HCT116 (cell line): ENCODE results near the gene APBA1. TPM values are rescaled to one million over a fixed set of nuclear protein-coding genes. Genes with fewer than 3 reads are reported as not detected.

Experiments
- ATAC-seq: fragments of 200-7000 bp; cut with Tn5 transposase; 2 replicates; pipeline ENCODE4 v1.9.1; 2020; ENCODE audit warnings: mild to moderate bottlenecking, moderate library complexity
- BruUV-seq: library from RNA; stranded (reverse); fragments of 400-500 nt; replicated peaks from 2 replicates; lab custom pipeline; 2021; lab: Mats Ljungman, UMichigan
- CTCF ChIA-PET: fragments of 300-600 bp; sonication (Branson Sonifier 250); formaldehyde crosslinking; loops from one replicate; lab custom pipeline; 2021; ENCODE audit warnings: antibody characterized with exemption; lab: Charles Lee
- POLR2A ChIA-PET: fragments of 300-600, 350-600 bp; sonication (Branson Sonifier 250); formaldehyde crosslinking; loops from one replicate; lab custom pipeline; 2021; ENCODE audit warnings: antibody characterized with exemption; lab: Charles Lee
- RAD21 ChIA-PET, 2 experiments: fragments of 300-600 bp; sonication (Branson Sonifier 250); formaldehyde crosslinking; loops; one replicate each; lab custom pipeline; 2023; ENCODE audit warnings: low total read pairs in 2 of 2; ENCODE audit not compliant: uncharacterized antibody in 2 of 2, unreplicated experiment in 2 of 2, low non-redundant PET in 1 of 2; lab: Charles Lee
- DNase-seq: peaks from one replicate; pipeline ENCODE4 v3.0.0-alpha.2; 2010; ENCODE audit warnings: low read depth, low spot score
- H2AFZ ChIP-seq: fragments of 200-600 bp; shearing (Covaris generic), sonication (generic); 2 replicates; pipeline ENCODE4 v1.6.1; 2017; ENCODE audit warnings: low read depth, mixed run types, mixed read lengths, antibody characterized with exemption, low read length; ENCODE audit not compliant: poor library complexity, severe bottlenecking
- H3K27ac ChIP-seq: 2 replicates; pipeline ENCODE4 v1.5.1; 2012; ENCODE audit warnings: low read depth, low read length
- H3K27me3 ChIP-seq: fragments of 200-600 bp; sonication (generic); 2 replicates; pipeline ENCODE4 v1.6.1; 2016; ENCODE audit warnings: mixed run types, low read length, mixed read lengths; ENCODE audit not compliant: insufficient read depth
- H3K36me3 ChIP-seq, 2 experiments: fragments of 200-500 bp in 1 of 2; fragments of 200-600 bp in 1 of 2; sonication (Bioruptor generic) in 1 of 2; sonication (generic) in 1 of 2; 2 replicates each; pipeline versions ENCODE4 v1.5.1 to v1.6.1; 2014 to 2016; ENCODE audit warnings: low read length in 2 of 2, inconsistent platforms in 1 of 2, mixed read lengths in 1 of 2, mixed run types in 1 of 2; ENCODE audit not compliant: insufficient read depth in 2 of 2, control insufficient read depth in 1 of 2
- H3K4me1 ChIP-seq, 2 experiments: fragments of 200-600 bp in 1 of 2; sonication (generic) in 1 of 2; 2 replicates each; pipeline versions ENCODE4 v1.5.1 to v1.6.1; 2012 to 2017; ENCODE audit warnings: low read length in 2 of 2, inconsistent platforms in 1 of 2, mild to moderate bottlenecking in 1 of 2, mixed read lengths in 1 of 2, mixed run types in 1 of 2, moderate library complexity in 1 of 2; ENCODE audit not compliant: insufficient read depth in 2 of 2, control insufficient read depth in 1 of 2
- H3K4me2 ChIP-seq: fragments of 200-600 bp; sonication (generic); 2 replicates; pipeline ENCODE4 v1.6.1; 2017; ENCODE audit warnings: mixed run types, low read length, mixed read lengths
- H3K4me3 ChIP-seq, 2 experiments: fragments of 200-600 bp in 1 of 2; sonication (generic) in 1 of 2; replicated peaks in 1 of 2; 2 replicates each; pipeline ENCODE4 v1.5.1; 2011 to 2016; ENCODE audit warnings: low read length in 2 of 2, control low read depth in 1 of 2, low read depth in 1 of 2, mild to moderate bottlenecking in 1 of 2, mixed read lengths in 1 of 2, mixed run types in 1 of 2
- H3K79me2 ChIP-seq: fragments of 200-600 bp; sonication (generic); 2 replicates; pipeline ENCODE4 v1.6.1; 2017; ENCODE audit warnings: mild to moderate bottlenecking, mixed run types, low read length, moderate library complexity, mixed read lengths; ENCODE audit not compliant: insufficient read depth
- H3K9ac ChIP-seq: fragments of 200-600 bp; sonication (generic); 2 replicates; pipeline ENCODE4 v1.6.1; 2016; ENCODE audit warnings: low read length, mixed read lengths
- H3K9me2 ChIP-seq: fragments of 200-600 bp; sonication (generic), shearing (Covaris generic); 2 replicates; pipeline ENCODE4 v1.6.1; 2017; ENCODE audit warnings: mixed run types, mild to moderate bottlenecking, moderate library complexity; ENCODE audit not compliant: insufficient read depth
- H3K9me3 ChIP-seq, 2 experiments: fragments of 200-500 bp in 1 of 2; fragments of 200-600 bp in 1 of 2; sonication (Bioruptor generic) in 1 of 2; sonication (generic) in 1 of 2; 2 replicates each; pipeline ENCODE4 v1.6.1; 2014 to 2017; ENCODE audit warnings: low read length in 2 of 2, mixed read lengths in 2 of 2, inconsistent platforms in 1 of 2, low read depth in 1 of 2, mild to moderate bottlenecking in 1 of 2, mixed run types in 1 of 2, moderate library complexity in 1 of 2; ENCODE audit not compliant: control insufficient read depth in 1 of 2, insufficient read depth in 1 of 2
- H4K20me1 ChIP-seq: fragments of 200-600 bp; sonication (generic), shearing (Covaris generic); 2 replicates; pipeline ENCODE4 v1.6.1; 2017; ENCODE audit warnings: mixed run types, mild to moderate bottlenecking, moderate library complexity; ENCODE audit not compliant: insufficient read depth
- CBX3 ChIP-seq: IDR thresholded peaks from 2 replicates; pipeline ENCODE4 v1.6.1; 2012; ENCODE audit warnings: low read depth
- MAX ChIP-seq: IDR thresholded peaks from 2 replicates; pipeline ENCODE4 v1.6.1; 2012
- POLR2A ChIP-seq: IDR thresholded peaks from 2 replicates; pipeline ENCODE4 v1.7.0; 2011; ENCODE audit warnings: borderline replicate concordance; ENCODE audit not compliant: insufficient read depth, insufficient read length; ENCODE audit errors: extremely low read depth
- POLR2AphosphoS5 ChIP-seq: IDR thresholded peaks from 2 replicates; pipeline ENCODE4 v1.6.1; 2011; ENCODE audit warnings: mild to moderate bottlenecking, low read depth, low read length, moderate library complexity
- SIN3A ChIP-seq: IDR thresholded peaks from 2 replicates; pipeline ENCODE4 v1.6.1; 2012; ENCODE audit warnings: low read depth
- TCF7L2 ChIP-seq: IDR thresholded peaks from 2 replicates; pipeline ENCODE4 v1.7.0; 2011; ENCODE audit warnings: borderline replicate concordance, inconsistent platforms; ENCODE audit not compliant: insufficient read depth, insufficient read length; ENCODE audit errors: extremely low read depth
- intact Hi-C: fragments of 100-400 bp; cut with micrococcal nuclease; formaldehyde crosslinking; loops from 2 replicates; pipeline ENCODE4 v1.10.0; 2022
- total RNA-seq: library from RNA; stranded (reverse); gene quantifications from one replicate; pipeline ENCODE4 v1.2.1, GENCODE V29; 2021; ENCODE audit not compliant: unreplicated experiment

Gene APBA1
- total RNA-seq, 1 experiment from 2014 or later, result 0.20 TPM

- no peaks in the 10 kb centered on the region for H3K36me3 ChIP-seq
- no peaks in the 10 kb centered on the region for H3K9me2 ChIP-seq
- intact Hi-C loops, result no loop called here
- H3K4me3 ChIP-seq, result no peak overlapping the region
- H4K20me1 ChIP-seq, result no peaks in the 10 kb centered on the region
- H3K4me1 ChIP-seq, result peaks cover 6 to 14% of the 10 kb centered on the region in 2 experiments; a peak in 2 of 4 replicates
- CTCF ChIA-PET, result no interaction called here
- H3K27ac ChIP-seq, result no peak overlapping the region
- no peak for TF ChIP-seq TCF7L2
- no peak for TF ChIP-seq CBX3
- no peak for TF ChIP-seq SIN3A
- TF ChIP-seq POLR2AphosphoS5, result no peak
- TF ChIP-seq POLR2A, result no peak
- no peak for TF ChIP-seq MAX
- TF ChIP-seq, all 23 proteins: peak for 0
- Histone ChIP-seq H3K9ac (no peak overlapping the region), H2AFZ (no peak overlapping the region), H3K27me3 (no peaks in the 10 kb centered on the region), H3K79me2 (no peaks in the 10 kb centered on the region), H3K9me3 (no peaks in the 10 kb centered on the region), H3K4me2 (no peak overlapping the region)
- no TSS peak for BruUV-seq
- DNase-seq (no peak), ATAC-seq (no peak)
- POLR2A ChIA-PET, result no interaction called here
- RAD21 ChIA-PET, result no interaction called here
Observed at GRCh38 chr9:69377981-69378380, 294.2 kb downstream of the APBA1 start.

Other genes starting within 250 kb of the APBA1 start
- gene PTAR1, start 87.6 kb upstream of the APBA1 start, total RNA-seq, result 32.2 TPM
- not detected for gene CFAP95, start 148.4 kb upstream of the APBA1 start, total RNA-seq